ENCODE data around the gene IRAK1BP1. TPM values are rescaled to one million over a fixed set of nuclear protein-coding genes. Genes with fewer than 3 reads are reported as not detected.
A peak's percentile ranks its signal among the peaks of the same experiment; 100 is the strongest.

Gene IRAK1BP1
- total and polyA plus RNA-seq, 9 of the 15 experiments (the other 6 are each of a cell fraction or from before 2014, with no cell fraction given), result 1.8 to 3.7 (median 2.1) TPM

DNA sequence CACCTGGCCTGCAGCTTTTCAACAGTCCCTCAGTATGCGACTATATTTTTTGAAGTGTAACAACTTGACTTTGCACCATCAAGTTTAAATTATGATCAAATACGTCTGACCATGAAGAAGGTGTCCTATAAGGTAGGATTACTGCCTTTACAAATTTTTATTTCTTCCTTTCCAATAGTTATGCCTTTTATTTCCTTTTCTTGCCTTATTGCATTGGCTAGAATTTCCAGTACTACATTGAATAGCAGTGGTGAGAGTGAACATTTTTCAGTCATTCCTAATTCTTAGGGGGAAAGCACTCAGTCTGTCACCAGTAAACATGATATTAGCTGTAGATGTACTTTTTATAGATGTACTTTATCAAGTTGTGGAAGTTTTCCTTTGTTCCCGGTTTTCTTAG lies 81.4 kb downstream of the IRAK1BP1 start:
- H2AFZ ChIP-seq (ENCODE audit: low read depth, low read length), result no peak overlapping the region
- H3K4me1 ChIP-seq (replicated peaks in 1 of 2; ENCODE audit: control insufficient read depth in 2 of 2, insufficient read depth in 2 of 2, low read length in 2 of 2), result no peaks in the 10 kb centered on the region
- in situ Hi-C loops (cut with MboI), result no loop called here
- no peak overlapping the region for H3K9ac ChIP-seq (ENCODE audit: insufficient read depth in 1 of 2, low read depth in 2 of 2, low read length in 2 of 2)
- H3K4me2 ChIP-seq (ENCODE audit: insufficient read depth, low read length), result no peak overlapping the region
- ChIA-PET CTCF (ENCODE audit: low intra/inter-chr PET ratio) (no interaction called here), POLR2A (no interaction called here)
- no TSS peak for BruUV-seq (replicated peaks)
- H4K20me1 ChIP-seq (replicated peaks; ENCODE audit: control insufficient read depth, insufficient read depth, low read length), result no peaks in the 10 kb centered on the region
- no peak overlapping the region for H3K27ac ChIP-seq (ENCODE audit: extremely low read depth, low read depth, low read length)
- ATAC-seq (no peak), FAIRE-seq (no peak), DNase-seq (ENCODE audit: extremely low read depth in 1 of 4, low spot score in 3 of 4) (no peak)
- H3K4me3 ChIP-seq, result no peak overlapping the region
- TF ChIP-seq ASH1L (IDR thresholded peaks at IDR 0.05; ENCODE audit: borderline replicate concordance, low read depth, partially characterized antibody), result no peak
- TF ChIP-seq NRF1 (conservative IDR thresholded peaks at IDR 0.05 in 1 of 2, IDR thresholded peaks at IDR 0.05 in 1 of 2), result no peak
- no peak for TF ChIP-seq ZNF77 (CRISPR knock-in tag; IDR thresholded peaks at IDR 0.05)
- TF ChIP-seq CBX2 (IDR thresholded peaks at IDR 0.05; ENCODE audit: insufficient read depth, low read length, poor library complexity, severe bottlenecking), result no peak
- TF ChIP-seq ETV1 (tag; conservative IDR thresholded peaks at IDR 0.05; ENCODE audit: low read depth), result no peak
- no peak for TF ChIP-seq FOSL1 (tag; conservative IDR thresholded peaks at IDR 0.05)
- no peak for TF ChIP-seq ARID1B (IDR thresholded peaks at IDR 0.05)
- no peak for TF ChIP-seq MCM7 (IDR thresholded peaks at IDR 0.05)
- 0 out of 3 replicates have a peak, but pooled peaks of 1 of the 2 experiments have one; percentile 19 for TF ChIP-seq CBX3 (IDR thresholded peaks at IDR 0.05; ENCODE audit: borderline replicate concordance in 1 of 2, low read length in 2 of 2)
- no peak for TF ChIP-seq XRCC3 (IDR thresholded peaks at IDR 0.05)
- TF ChIP-seq FOXJ3 (CRISPR knock-in tag; IDR thresholded peaks at IDR 0.05), result no peak
- peak; percentile 27 for TF ChIP-seq RBM25 (IDR thresholded peaks at IDR 0.05; ENCODE audit: low read depth, low read length, severe bottlenecking)
- TF ChIP-seq HEY1 (CRISPR knock-in tag; IDR thresholded peaks at IDR 0.05; ENCODE audit: borderline replicate concordance), result no peak
- no peak for TF ChIP-seq NELFE (IDR thresholded peaks at IDR 0.05; ENCODE audit: insufficient read depth, insufficient read length)
- TF ChIP-seq, protein P1, sequence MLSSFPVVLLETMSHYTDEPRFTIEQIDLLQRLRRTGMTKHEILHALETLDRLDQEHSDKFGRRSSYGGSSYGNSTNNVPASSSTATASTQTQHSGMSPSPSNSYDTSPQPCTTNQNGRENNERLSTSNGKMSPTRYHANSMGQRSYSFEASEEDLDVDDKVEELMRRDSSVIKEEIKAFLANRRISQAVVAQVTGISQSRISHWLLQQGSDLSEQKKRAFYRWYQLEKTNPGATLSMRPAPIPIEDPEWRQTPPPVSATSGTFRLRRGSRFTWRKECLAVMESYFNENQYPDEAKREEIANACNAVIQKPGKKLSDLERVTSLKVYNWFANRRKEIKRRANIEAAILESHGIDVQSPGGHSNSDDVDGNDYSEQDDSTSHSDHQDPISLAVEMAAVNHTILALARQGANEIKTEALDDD (IDR thresholded peaks at IDR 0.05), result no peak
- TF ChIP-seq, protein P2, sequence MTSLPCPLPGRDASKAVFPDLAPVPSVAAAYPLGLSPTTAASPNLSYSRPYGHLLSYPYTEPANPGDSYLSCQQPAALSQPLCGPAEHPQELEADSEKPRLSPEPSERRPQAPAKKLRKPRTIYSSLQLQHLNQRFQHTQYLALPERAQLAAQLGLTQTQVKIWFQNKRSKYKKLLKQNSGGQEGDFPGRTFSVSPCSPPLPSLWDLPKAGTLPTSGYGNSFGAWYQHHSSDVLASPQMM (CRISPR knock-in tag; IDR thresholded peaks at IDR 0.05), result no peak
- no peaks in the 10 kb centered on the region for H3K9me1 ChIP-seq (ENCODE audit: control insufficient read depth, insufficient read depth, low read length)
- no peaks in the 10 kb centered on the region for H3K79me2 ChIP-seq (ENCODE audit: control insufficient read depth, insufficient read depth, low read length)
- intact Hi-C loops (cut with micrococcal nuclease), result loop anchor here (10.0 kb wide), 1 partner anchor 516 kb away; no protein-coding TSS in a partner anchor
- peaks cover 94% of the 10 kb centered on the region for H3K36me3 ChIP-seq (ENCODE audit: control insufficient read depth, insufficient read depth, low read length)
- WGBS (ENCODE audit: insufficient coverage, low coverage, missing lambda C conversion rate), result 100% methylated on average over 3 of the region's 3 CpGs
- H3K9me3 ChIP-seq (replicated peaks; ENCODE audit: control insufficient read depth, insufficient read depth, low read depth, low read length), result peaks cover 2% of the 10 kb centered on the region
- H3K27me3 ChIP-seq (ENCODE audit: control insufficient read depth in 2 of 2, insufficient read depth in 2 of 2, low read length in 2 of 2), result no peaks in the 10 kb centered on the region

Measured in K562 (cell line).